IMR-90 (cell line): ENCODE data around the gene SLC25A22. TPM values are rescaled to one million over a fixed set of nuclear protein-coding genes. Genes with fewer than 3 reads are reported as not detected.

ENCODE experiments used
- ATAC-seq: fragments of 200-7000 bp; cut with Tn5 transposase; 2 replicates; pipeline ENCODE4 v1.9.1; 2020; ENCODE audit warnings: low read depth, mild to moderate bottlenecking, moderate library complexity
- BruUV-seq: library from RNA; stranded (reverse); fragments of 400-500 nt; replicated peaks from 2 replicates; lab custom pipeline; 2021; lab: Mats Ljungman, UMichigan
- CTCF ChIA-PET: fragments of 300-600 bp; formaldehyde crosslinking; extraction: SDS; loops from one replicate; lab custom pipeline; 2021; ENCODE audit warnings: antibody characterized with exemption; lab: Yijun Ruan, JAX
- POLR2A ChIA-PET: fragments of 300-600 bp; sonication (Branson Sonifier 250); formaldehyde crosslinking; loops from one replicate; lab custom pipeline; 2022; ENCODE audit warnings: antibody characterized with exemption; ENCODE audit not compliant: unreplicated experiment; lab: Charles Lee
- DNase-seq: peaks from one replicate; pipeline ENCODE4 v3.0.0; 2013
- H2AFZ ChIP-seq: replicated peaks from 2 replicates; pipeline ENCODE3; 2013; ENCODE audit warnings: low read length, mild to moderate bottlenecking; ENCODE audit not compliant: poor library complexity
- H2AK5ac ChIP-seq: 2 replicates; pipeline ENCODE4 v1.6.1; 2013; ENCODE audit warnings: low read depth, low read length, inconsistent platforms
- H2AK9ac ChIP-seq: replicated peaks from 2 replicates; pipeline ENCODE3; 2013; ENCODE audit warnings: mild to moderate bottlenecking, low read depth, low read length, moderate library complexity; ENCODE audit not compliant: poor library complexity
- H2BK120ac ChIP-seq: 2 replicates; pipeline ENCODE4 v1.6.1; 2013; ENCODE audit warnings: low read depth, low read length, inconsistent platforms
- H2BK15ac ChIP-seq: 3 replicates; pipeline ENCODE4 v1.6.1; 2013; ENCODE audit warnings: low read depth, low read length, inconsistent platforms
- H2BK20ac ChIP-seq: 2 replicates; pipeline ENCODE4 v1.6.1; 2013; ENCODE audit warnings: low read depth, mild to moderate bottlenecking, inconsistent platforms, low read length, moderate library complexity
- H2BK5ac ChIP-seq: 2 replicates; pipeline ENCODE4 v1.6.1; 2013; ENCODE audit warnings: mild to moderate bottlenecking, low read depth, low read length, inconsistent platforms; ENCODE audit not compliant: poor library complexity, severe bottlenecking
- H3K14ac ChIP-seq: replicated peaks from 2 replicates; pipeline ENCODE4 v1.6.1; 2013; ENCODE audit warnings: low read depth, low read length, inconsistent platforms
- H3K18ac ChIP-seq: 2 replicates; pipeline ENCODE4 v1.6.1; 2013; ENCODE audit warnings: low read depth, low read length, control low read depth
- H3K23ac ChIP-seq: 2 replicates; pipeline ENCODE4 v1.6.1; 2013; ENCODE audit warnings: low read depth, low read length, inconsistent platforms
- H3K27ac ChIP-seq: 2 replicates; pipeline ENCODE4 v1.5.1; 2013; ENCODE audit warnings: mild to moderate bottlenecking, control low read depth, low read length; ENCODE audit not compliant: insufficient read depth
- H3K27me3 ChIP-seq: 2 replicates; pipeline ENCODE4 v1.6.1; 2013; ENCODE audit warnings: low read length; ENCODE audit not compliant: control insufficient read depth, insufficient read depth
- H3K36me3 ChIP-seq: 2 replicates; pipeline ENCODE4 v1.6.1; 2013; ENCODE audit warnings: low read length, mixed read lengths; ENCODE audit not compliant: control insufficient read depth, insufficient read depth
- H3K4ac ChIP-seq: 2 replicates; pipeline ENCODE4 v1.6.1; 2013; ENCODE audit warnings: low read depth, low read length, inconsistent platforms
- H3K4me1 ChIP-seq: 2 replicates; pipeline ENCODE4 v1.6.1; 2013; ENCODE audit warnings: low read length, mixed read lengths; ENCODE audit not compliant: control insufficient read depth, insufficient read depth
- H3K4me2 ChIP-seq: 2 replicates; pipeline ENCODE4 v1.6.1; 2013; ENCODE audit warnings: low read depth, mild to moderate bottlenecking, control low read depth, low read length, moderate library complexity
- H3K4me3 ChIP-seq: 2 replicates; pipeline ENCODE4 v1.5.1; 2013; ENCODE audit warnings: low read depth, mild to moderate bottlenecking, control low read depth, low read length, moderate library complexity; ENCODE audit not compliant: insufficient read depth
- H3K56ac ChIP-seq: 2 replicates; pipeline ENCODE4 v1.6.1; 2013; ENCODE audit warnings: low read length, inconsistent platforms; ENCODE audit not compliant: insufficient read depth; ENCODE audit errors: extremely low read depth
- H3K79me1 ChIP-seq, 2 experiments: 2 replicates each; pipeline ENCODE4 v1.6.1; 2013; ENCODE audit warnings: low read length in 2 of 2, inconsistent platforms in 1 of 2, low read depth in 1 of 2
- H3K9ac ChIP-seq: 2 replicates; pipeline ENCODE4 v1.6.1; 2013; ENCODE audit warnings: low read depth, low read length, control low read depth
- H3K9me1 ChIP-seq: 2 replicates; pipeline ENCODE4 v1.6.1; 2013; ENCODE audit warnings: low read length, inconsistent platforms; ENCODE audit not compliant: insufficient read depth
- H3K9me3 ChIP-seq: 2 replicates; pipeline ENCODE4 v1.6.1; 2013; ENCODE audit warnings: low read length; ENCODE audit not compliant: control insufficient read depth, insufficient read depth
- H4K20me1 ChIP-seq: 2 replicates; pipeline ENCODE4 v1.6.1; 2013; ENCODE audit warnings: low read length, inconsistent platforms; ENCODE audit not compliant: insufficient read depth
- H4K5ac ChIP-seq: 2 replicates; pipeline ENCODE4 v1.6.1; 2013; ENCODE audit warnings: mild to moderate bottlenecking, low read depth, low read length, control low read depth
- H4K8ac ChIP-seq, 2 experiments: 2 replicates each; pipeline ENCODE4 v1.6.1; 2013; ENCODE audit warnings: low read depth in 2 of 2, low read length in 2 of 2, control low read depth in 1 of 2, inconsistent platforms in 1 of 2
- H4K91ac ChIP-seq: 2 replicates; pipeline ENCODE4 v1.6.1; 2013; ENCODE audit warnings: low read depth, low read length, inconsistent platforms; ENCODE audit not compliant: insufficient read depth
- BHLHE40 ChIP-seq: fragments of 150-350 bp; IDR thresholded peaks from 2 replicates; pipeline ENCODE4 v1.6.1; 2016; ENCODE audit warnings: mild to moderate bottlenecking, low read depth, low read length
- CEBPB ChIP-seq: IDR thresholded peaks from 2 replicates; pipeline ENCODE4 v1.6.1; 2012; ENCODE audit warnings: low read depth, low read length, improper control_type of control experiment
- CHD1 ChIP-seq: IDR thresholded peaks from 2 replicates; pipeline ENCODE4 v1.6.1; 2012; ENCODE audit warnings: low read depth, low read length, improper control_type of control experiment
- CTCF ChIP-seq: conservative IDR thresholded peaks from 2 replicates; pipeline ENCODE4 v1.5.1; 2012; ENCODE audit warnings: mild to moderate bottlenecking, low read depth, low read length, improper control_type of control experiment
- ELK1 ChIP-seq: fragments of 150-350 bp; IDR thresholded peaks from 2 replicates; pipeline ENCODE4 v1.6.1; 2016; ENCODE audit warnings: low read depth, mild to moderate bottlenecking, low read length, moderate library complexity, borderline replicate concordance
- FOS ChIP-seq: fragments of 150-350 bp; IDR thresholded peaks from 2 replicates; pipeline ENCODE4 v1.6.1; 2016; ENCODE audit warnings: low read depth, low read length
- MAFK ChIP-seq: IDR thresholded peaks from 2 replicates; pipeline ENCODE4 v1.6.1; 2012; ENCODE audit warnings: low read depth, low read length, improper control_type of control experiment
- MAZ ChIP-seq: IDR thresholded peaks from 2 replicates; pipeline ENCODE4 v1.6.1; 2012; ENCODE audit warnings: low read depth, mild to moderate bottlenecking, low read length, improper control_type of control experiment, moderate library complexity, borderline replicate concordance
- NFE2L2 ChIP-seq: fragments of 150-350 bp; IDR thresholded peaks from 2 replicates; pipeline ENCODE4 v1.6.1; 2016; ENCODE audit warnings: low read depth, mild to moderate bottlenecking, low read length
- POLR2A ChIP-seq: IDR thresholded peaks from 2 replicates; pipeline ENCODE4 v1.6.1; 2012; ENCODE audit warnings: mild to moderate bottlenecking, low read depth, low read length
- RAD21 ChIP-seq: IDR thresholded peaks from 2 replicates; pipeline ENCODE4 v1.6.1; 2012; ENCODE audit warnings: low read length, improper control_type of control experiment
- RCOR1 ChIP-seq: IDR thresholded peaks from 2 replicates; pipeline ENCODE4 v1.6.1; 2012; ENCODE audit warnings: mild to moderate bottlenecking, low read length, improper control_type of control experiment; ENCODE audit not compliant: insufficient replicate concordance
- RFX5 ChIP-seq: IDR thresholded peaks from 2 replicates; pipeline ENCODE4 v1.8.0; 2012; ENCODE audit warnings: low read depth, mild to moderate bottlenecking, low read length, moderate library complexity
- SMC3 ChIP-seq: fragments of 150-350 bp; IDR thresholded peaks from 2 replicates; pipeline ENCODE4 v1.6.1; 2016; ENCODE audit warnings: low read depth, mild to moderate bottlenecking, antibody characterized with exemption, low read length, moderate library complexity
- USF2 ChIP-seq: fragments of 150-350 bp; IDR thresholded peaks from 2 replicates; pipeline ENCODE4 v1.6.1; 2017; ENCODE audit warnings: mild to moderate bottlenecking, antibody characterized with exemption, low read length, low read depth
- WGBS, 2 experiments: methylation state at CpG; one replicate each; pipeline versions ENCODE4 v1.1.5 to v1.1.7; 2013; ENCODE audit warnings: missing lambda C conversion rate in 2 of 2; ENCODE audit not compliant: insufficient read length in 1 of 2; ENCODE audit errors: extremely low coverage in 2 of 2; 5-methylcytosine and 5-hydroxymethylcytosine counted together
- dilution Hi-C: fragments of 300-500 bp; cut with HindIII; formaldehyde crosslinking; loops from one replicate; pipeline ENCODE4 v1.14.3; 2018; ENCODE audit warnings: low sequenced_read_pairs; ENCODE audit not compliant: unreplicated experiment
- in situ Hi-C: fragments of 300-500 bp; cut with MboI; formaldehyde crosslinking; loops from 3 replicates; pipeline ENCODE4 v1.14.3; 2019; ENCODE audit warnings: low sequenced_read_pairs, inconsistent platforms, mixed read lengths
- intact Hi-C: fragments of 100-400 bp; cut with micrococcal nuclease; formaldehyde crosslinking; loops from 2 replicates; pipeline ENCODE4 v1.10.0; 2022
- polyA plus RNA-seq, 3 experiments: library from polyadenylated mRNA; depleted of rRNA; stranded (reverse); fragments of >200 nt; gene quantifications; 2 replicates each; pipeline ENCODE4 v1.2.3, GENCODE V29; 2012; ENCODE audit warnings: low replicate concordance in 1 of 3
- total RNA-seq: library from RNA; depleted of rRNA; stranded (reverse); fragments of >200 nt; gene quantifications from 2 replicates; pipeline ENCODE4 v1.2.3, GENCODE V29; 2012

Gene SLC25A22
- total and polyA plus RNA-seq, 2 of the 4 experiments (the other 2 are of a cell fraction) = 8.2 to 41.3 TPM

GRCh38 chr11:802693-803466 is 4.8 kb upstream of the SLC25A22 start:
- ATAC-seq = no peak
- intact Hi-C loops = no loop called here
- H2BK5ac ChIP-seq = no peak overlapping the region
- H3K14ac ChIP-seq = no peak overlapping the region
- peaks cover 2 to 33% of the 10 kb centered on the region in 2 experiments; a peak in 3 of 4 replicates for H3K79me1 ChIP-seq
- peaks cover 18% of the 10 kb centered on the region for H3K4me1 ChIP-seq
- H3K9me3 ChIP-seq = no peaks in the 10 kb centered on the region
- no peak overlapping the region for H3K9ac ChIP-seq
- no peaks in the 10 kb centered on the region for H3K27me3 ChIP-seq
- H3K4me3 ChIP-seq = no peak overlapping the region
- H4K20me1 ChIP-seq = peaks cover under 1% of the 10 kb centered on the region; the same call in 1 of the 2 replicates
- H2AFZ ChIP-seq = peak overlapping the region; percentile 63
- H3K9me1 ChIP-seq = no peaks in the 10 kb centered on the region
- H3K18ac ChIP-seq = no peak overlapping the region
- H2AK5ac ChIP-seq = no peak overlapping the region
- TF ChIP-seq CTCF (no peak), BHLHE40 (no peak), RFX5 (no peak), ELK1 (no peak), MAFK (no peak), CEBPB (no peak), RAD21 (no peak), FOS (no peak), NFE2L2 (no peak), SMC3 (no peak), CHD1 (no peak), POLR2A (no peak), RCOR1 (no peak), MAZ (no peak), USF2 (no peak)
- in situ Hi-C loops = no loop called here
- H3K27ac ChIP-seq = no peak overlapping the region
- WGBS, 2 experiments = 94% methylated on average over 23 of the region's 28 CpGs; no CpG with 5 or more reads in 1 of the 2 experiments
- no peak overlapping the region for H4K91ac ChIP-seq
- POLR2A ChIA-PET = interaction anchor here (0.6 kb wide), 1 partner anchor 39 kb away, joined by 3 read pairs; no protein-coding TSS in a partner anchor
- no peak overlapping the region for H2BK20ac ChIP-seq
- no peak overlapping the region for H4K5ac ChIP-seq
- BruUV-seq = no TSS peak
- peaks cover 26% of the 10 kb centered on the region for H3K36me3 ChIP-seq
- no peak for DNase-seq
- peak overlapping the region; percentile 99; the same call in 1 of the 2 replicates for H3K4me2 ChIP-seq
- H3K56ac ChIP-seq = no peak overlapping the region
- no peak overlapping the region for H3K4ac ChIP-seq
- no peak overlapping the region for H2BK15ac ChIP-seq
- H2BK120ac ChIP-seq = no peak overlapping the region
- CTCF ChIA-PET = no interaction called here
- H4K8ac ChIP-seq = no peak overlapping the region
- H3K23ac ChIP-seq = no peak overlapping the region
- peak overlapping the region; percentile 82 for H2AK9ac ChIP-seq
- dilution Hi-C loops = no loop called here
